Endodermal cell (in vitro differentiated cells): Measurements from ENCODE around the gene MYH6. TPM values are rescaled to one million over a fixed set of nuclear protein-coding genes. Genes with fewer than 3 reads are reported as not detected.

Experiments
- DNase-seq: peaks from one replicate; pipeline ENCODE4 v3.0.0-alpha.2; 2017
- H3K27ac ChIP-seq: 2 replicates; pipeline ENCODE4 v1.5.1; 2013; ENCODE audit warnings: mild to moderate bottlenecking, low read depth, low read length, moderate library complexity
- H3K27me3 ChIP-seq: 2 replicates; pipeline ENCODE4 v1.6.1; 2013; ENCODE audit warnings: mild to moderate bottlenecking, low read length, moderate library complexity; ENCODE audit not compliant: insufficient read depth, control insufficient read depth, poor library complexity, severe bottlenecking
- H3K36me3 ChIP-seq: 2 replicates; pipeline ENCODE4 v1.7.0; 2013; ENCODE audit warnings: mild to moderate bottlenecking, low read length, moderate library complexity; ENCODE audit not compliant: control insufficient read depth, insufficient read depth
- H3K4me1 ChIP-seq: one replicate; pipeline ENCODE4 v1.7.0; 2013; ENCODE audit warnings: low read length; ENCODE audit not compliant: control insufficient read depth, insufficient read depth
- H3K4me3 ChIP-seq: 2 replicates; pipeline ENCODE4 v1.5.1; 2013; ENCODE audit warnings: mild to moderate bottlenecking, low read length, moderate library complexity
- H3K9ac ChIP-seq: 2 replicates; pipeline ENCODE4 v1.6.1; 2013; ENCODE audit warnings: mild to moderate bottlenecking, low read length, moderate library complexity; ENCODE audit not compliant: poor library complexity, severe bottlenecking; ENCODE audit errors: extremely low read depth
- H3K9me3 ChIP-seq: 2 replicates; pipeline ENCODE4 v1.6.1; 2013; ENCODE audit warnings: mild to moderate bottlenecking, low read length, moderate library complexity; ENCODE audit not compliant: control insufficient read depth
- H3K27ac Mint-ChIP-seq: 2 replicates; pipeline ENCODE4 v1.8.0; 2020; ENCODE audit warnings: mixed read lengths
- H3K27me3 Mint-ChIP-seq: 2 replicates; pipeline ENCODE4 v1.8.0; 2021; ENCODE audit warnings: mild to moderate bottlenecking, mixed read lengths; ENCODE audit not compliant: insufficient read depth
- H3K36me3 Mint-ChIP-seq: 2 replicates; pipeline ENCODE4 v1.8.0; 2020; ENCODE audit warnings: low read depth, mixed read lengths
- H3K4me1 Mint-ChIP-seq: 2 replicates; pipeline ENCODE4 v1.8.0; 2020; ENCODE audit warnings: mixed read lengths
- H3K4me3 Mint-ChIP-seq: 2 replicates; pipeline ENCODE4 v1.8.0; 2020; ENCODE audit warnings: mild to moderate bottlenecking, moderate library complexity, mixed read lengths
- H3K9me3 Mint-ChIP-seq: 2 replicates; pipeline ENCODE4 v1.8.0; 2020; ENCODE audit warnings: mild to moderate bottlenecking, mixed read lengths
- CTCF ChIP-seq: fragments of 200-600 bp; sonication (generic); conservative IDR thresholded peaks from 2 replicates; pipeline ENCODE4 v1.5.0; 2021; ENCODE audit warnings: antibody characterized with exemption, mild to moderate bottlenecking
- WGBS, 2 experiments: methylation state at CpG; one replicate each; pipeline versions ENCODE4 v1.1.5 to v1.1.7; 2013; ENCODE audit warnings: missing lambda C conversion rate in 2 of 2, mixed read lengths in 1 of 2; ENCODE audit not compliant: insufficient coverage in 1 of 2, insufficient read length in 1 of 2; 5-methylcytosine and 5-hydroxymethylcytosine counted together
- total RNA-seq, 2 donors: library from RNA; stranded (reverse); fragmentation: NEBNext Ultra II Directional in 1 of 2; extraction: Animal tissue kit (Norgen Biotek cat#: 25700) in 1 of 2; gene quantifications; 2 replicates in 1 of 2; 3 replicates in 1 of 2; pipeline ENCODE4 v1.2.1, GENCODE V29; 2021

The MYH6 gene
- total RNA-seq, 2 donors from 2014 or later, result not detected

GRCh38 chr14:23399591-23399990 lies 8.5 kb downstream of the MYH6 start:
- Histone ChIP-seq H3K9me3 (no peaks in the 10 kb centered on the region), H3K4me3 (no peak overlapping the region), H3K27ac (no peak overlapping the region), H3K27me3 (no peaks in the 10 kb centered on the region), H3K9ac (no peak overlapping the region), H3K36me3 (no peaks in the 10 kb centered on the region), H3K4me1 (no peaks in the 10 kb centered on the region)
- Mint-ChIP-seq H3K36me3 (no peaks in the 10 kb centered on the region), H3K4me1 (no peaks in the 10 kb centered on the region), H3K4me3 (no peak overlapping the region), H3K27ac (no peak overlapping the region), H3K9me3 (no peaks in the 10 kb centered on the region), H3K27me3 (peaks cover 47% of the 10 kb centered on the region)
- no peak for TF ChIP-seq CTCF
- WGBS, 2 experiments, result 83 to 93% methylated on average over 3 to 6 of the region's 6 CpGs
- no peak for DNase-seq

GRCh38 chr14:23399136-23399535 lies 8.9 kb downstream of the MYH6 start:
- H3K27me3 Mint-ChIP-seq, result peaks cover 44% of the 10 kb centered on the region

GRCh38 chr14:23398348-23398747 lies 9.7 kb downstream of the MYH6 start:
- H3K4me1 ChIP-seq, result no peaks in the 10 kb centered on the region
- H3K27me3 Mint-ChIP-seq, result peaks cover 38% of the 10 kb centered on the region
- no peak overlapping the region for H3K4me3 ChIP-seq
- H3K9me3 ChIP-seq, result no peaks in the 10 kb centered on the region
- H3K4me3 Mint-ChIP-seq, result no peak overlapping the region
- H3K27ac ChIP-seq, result no peak overlapping the region
- H3K4me1 Mint-ChIP-seq, result no peaks in the 10 kb centered on the region
- peaks cover 5% of the 10 kb centered on the region for H3K27me3 ChIP-seq
- 78 to 88% methylated on average over 2 to 4 of the region's 4 CpGs for WGBS, 2 experiments
- no peak for TF ChIP-seq CTCF
- H3K27ac Mint-ChIP-seq, result no peak overlapping the region
- H3K9me3 Mint-ChIP-seq, result no peaks in the 10 kb centered on the region
- DNase-seq, result no peak
- H3K9ac ChIP-seq, result no peak overlapping the region
- no peaks in the 10 kb centered on the region for H3K36me3 Mint-ChIP-seq
- H3K36me3 ChIP-seq, result no peaks in the 10 kb centered on the region

More at GRCh38 chr14:23399136-23399535, 8.9 kb downstream of the MYH6 start:
- Mint-ChIP-seq H3K36me3 (no peaks in the 10 kb centered on the region), H3K4me1 (no peaks in the 10 kb centered on the region), H3K4me3 (no peak overlapping the region), H3K27ac (no peak overlapping the region), H3K9me3 (no peaks in the 10 kb centered on the region)
- no peak for TF ChIP-seq CTCF
- no peak overlapping the region for H3K4me3 ChIP-seq
- no peaks in the 10 kb centered on the region for H3K9me3 ChIP-seq
- no peaks in the 10 kb centered on the region for H3K4me1 ChIP-seq
- no peaks in the 10 kb centered on the region for H3K36me3 ChIP-seq
- no peaks in the 10 kb centered on the region for H3K27me3 ChIP-seq
- DNase-seq, result no peak
- no peak overlapping the region for H3K27ac ChIP-seq
- H3K9ac ChIP-seq, result no peak overlapping the region
- WGBS, 2 experiments, result 94 to 96% methylated on average over 3 of the region's 3 CpGs
